Dedifferentiated amniotic fluid mesenchymal stem cell (primary cell): ENCODE results near the gene PSTPIP2.
"Not testable (repeated sequence)": the region's sequence is repeated elsewhere in the genome, so short reads cannot be mapped to it uniquely, and the experiment has no call there.

Experiments
- DNase-seq: peaks from one replicate; pipeline ENCODE4 v3.0.0-alpha.2; 2016; ENCODE audit errors: extremely low spot score

The PSTPIP2 gene

GRCh38 chr18:46071653-46072375 is at the start of gene PSTPIP2:
Gene PSTPIP2, minus strand, starts transcription at chr18:46072260. Its CDS starts 72 bp downstream, at chr18:46072188.
- DNase-seq, result peak; percentile 39

DNA sequence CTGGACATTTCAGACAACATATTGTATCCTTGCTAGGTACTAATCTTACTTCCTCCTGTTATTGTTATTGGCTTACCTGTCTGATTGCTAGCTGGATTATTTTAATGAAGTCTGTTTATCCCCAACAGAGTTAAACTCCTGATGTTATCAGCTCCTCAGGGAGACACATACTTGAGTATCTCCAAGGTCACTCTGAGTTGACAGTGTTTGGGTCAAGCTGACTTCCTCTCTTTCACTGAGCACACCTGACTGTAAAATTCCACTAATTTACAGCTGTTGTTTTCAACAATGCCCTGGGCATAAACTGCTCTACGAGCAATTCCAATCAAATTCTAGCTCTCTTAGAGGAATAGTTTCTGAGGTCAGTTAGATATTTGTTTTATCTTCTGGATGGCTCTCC is 41.7 kb upstream of the PSTPIP2 start:
- no peak for DNase-seq

DNA sequence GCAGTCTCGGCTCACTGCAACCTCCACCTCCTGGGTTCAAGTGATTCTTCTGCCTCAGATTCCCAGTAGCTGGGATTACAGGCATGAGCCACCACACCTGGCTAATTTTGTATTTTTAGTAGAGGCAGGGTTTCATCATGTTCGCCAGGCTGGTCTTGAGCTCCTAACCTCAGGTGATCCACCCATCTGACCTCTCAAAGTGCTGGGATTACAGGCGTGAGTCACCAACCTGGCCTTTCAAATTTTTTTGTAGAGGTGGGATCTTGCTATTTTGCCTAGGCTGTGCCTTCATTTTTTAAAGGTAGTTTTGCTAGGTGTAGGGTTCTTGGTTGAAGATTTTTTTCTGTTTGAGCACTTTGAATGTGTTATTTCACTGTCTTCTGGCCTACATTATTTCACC is 38.3 kb upstream of the PSTPIP2 start:
- no peak for DNase-seq

DNA sequence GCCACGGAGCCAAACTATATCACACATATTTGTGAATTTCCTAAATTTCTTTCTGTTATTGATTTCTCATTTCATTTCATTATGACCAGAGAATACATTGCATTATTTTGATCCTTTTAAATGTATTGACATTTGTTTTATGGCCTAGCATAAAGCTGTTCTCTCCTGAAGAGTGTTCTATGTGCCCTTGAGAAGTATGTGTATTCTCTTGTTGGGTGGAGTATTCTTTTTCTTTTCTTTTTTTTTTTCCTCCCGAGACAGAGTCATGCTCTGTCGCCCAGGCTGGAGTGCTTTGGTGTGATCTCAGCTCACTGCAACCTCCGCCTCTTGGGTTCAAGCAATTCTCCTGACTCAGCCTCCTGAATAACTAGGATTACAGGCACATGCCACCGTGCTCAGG is 37.3 kb upstream of the PSTPIP2 start:
- no peak for DNase-seq

GRCh38 chr18:46104128-46104911 is 32.3 kb upstream of the PSTPIP2 start, which contains the start of gene HAUS1:
Gene HAUS1, plus strand, starts transcription at chr18:46104385. Its CDS starts 27 bp downstream, at chr18:46104412.
- DNase-seq, result peak; percentile 56

DNA sequence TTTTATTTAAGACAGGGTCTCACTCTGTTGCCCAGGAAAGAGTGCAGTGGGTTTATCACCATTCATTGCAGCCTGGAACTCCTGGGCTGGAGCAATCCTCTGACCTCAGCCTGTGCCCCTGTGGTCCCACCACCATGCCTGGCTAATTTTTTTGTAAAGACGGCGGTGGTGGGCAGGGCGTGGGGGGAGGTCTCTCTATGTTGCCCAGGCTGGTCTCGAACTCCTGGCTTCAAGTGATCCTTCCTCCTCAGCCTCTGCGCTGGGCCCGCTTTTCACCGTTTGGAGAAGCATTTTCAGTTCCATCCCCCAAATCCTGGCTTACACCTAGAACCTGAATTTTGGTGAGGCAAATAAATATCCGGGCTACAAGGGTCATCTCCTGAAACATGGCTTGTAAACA is 27.4 kb upstream of the PSTPIP2 start:
- no peak for DNase-seq

- no peak for DNase-seq
These were observed 26.5 kb upstream of the PSTPIP2 start for GRCh38 chr18:46098616-46098933.

- peak; percentile 77 for DNase-seq
These were observed 25.9 kb upstream of the PSTPIP2 start, which contains the start of gene ATP5F1A for GRCh38 chr18:46097801-46098615. Gene ATP5F1A, minus strand, starts transcription at chr18:46098296. Its CDS starts 65 bp downstream, at chr18:46098231.

DNA sequence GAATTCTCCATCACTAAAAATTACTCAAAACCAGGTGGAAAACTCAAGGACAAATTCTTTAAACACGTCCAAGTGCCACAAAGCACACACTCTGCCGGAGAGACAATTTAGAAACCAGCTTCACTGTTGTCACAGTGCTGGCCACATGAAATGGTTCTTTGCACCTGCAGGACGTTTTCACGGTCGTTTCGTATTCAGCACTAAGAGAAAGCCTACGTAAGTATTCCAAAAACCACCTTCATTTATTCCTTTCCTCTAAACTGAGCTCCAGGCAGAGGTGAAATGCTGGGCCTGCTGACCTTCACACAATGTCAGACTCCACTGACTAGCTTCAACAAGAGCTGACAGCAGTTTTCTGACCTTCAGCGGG is 25.4 kb upstream of the PSTPIP2 start:
- no peak for DNase-seq

- no peak for DNase-seq
These were observed 24.7 kb upstream of the PSTPIP2 start for GRCh38 chr18:46096651-46097300.

GRCh38 chr18:46095532-46095931 is 23.5 kb upstream of the PSTPIP2 start:
- DNase-seq, result no peak

- DNase-seq, result not testable (repeated sequence)
These were observed 16.4 kb upstream of the PSTPIP2 start for GRCh38 chr18:46088501-46088900.

DNA sequence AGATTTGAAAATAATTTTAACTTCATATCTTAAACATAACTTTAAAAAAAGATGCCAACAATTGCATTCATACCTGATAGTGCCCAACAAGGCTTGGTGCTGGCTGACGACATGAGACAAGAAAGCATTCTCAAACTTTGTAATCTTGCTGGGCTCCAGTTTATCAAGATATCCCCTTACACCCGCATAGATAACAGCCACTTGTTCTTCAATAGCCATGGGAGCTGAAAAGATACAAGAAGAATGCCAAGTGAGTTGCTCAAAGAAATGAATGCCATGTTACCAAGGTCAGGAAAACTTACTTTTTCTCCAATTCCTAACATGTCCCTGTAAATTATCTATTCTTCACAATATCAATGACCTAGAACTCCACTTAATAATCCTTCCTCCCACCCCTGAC is 12.4 kb upstream of the PSTPIP2 start:
- no peak for DNase-seq

GRCh38 chr18:46080156-46080555 is 8.1 kb upstream of the PSTPIP2 start:
- DNase-seq, result no peak

DNA sequence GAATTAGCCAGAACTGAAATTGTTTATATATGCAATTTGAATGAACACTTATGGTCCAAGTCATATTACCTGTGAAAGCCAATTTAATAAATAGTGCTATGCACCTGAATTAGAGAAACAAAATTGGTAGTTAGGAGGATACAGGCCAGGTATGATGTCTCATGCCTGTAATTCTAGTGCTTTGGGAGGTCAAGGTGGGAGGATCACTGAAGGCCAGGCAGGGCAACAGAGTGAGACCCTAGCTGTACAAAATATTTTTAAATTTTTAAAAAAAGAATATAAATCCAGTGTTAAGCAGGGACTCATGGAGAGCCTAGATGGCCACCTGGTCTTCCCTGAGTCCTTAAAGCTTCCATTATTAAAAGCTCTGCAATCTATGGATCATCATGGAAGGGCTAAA is 7.3 kb upstream of the PSTPIP2 start:
- no peak for DNase-seq

DNA sequence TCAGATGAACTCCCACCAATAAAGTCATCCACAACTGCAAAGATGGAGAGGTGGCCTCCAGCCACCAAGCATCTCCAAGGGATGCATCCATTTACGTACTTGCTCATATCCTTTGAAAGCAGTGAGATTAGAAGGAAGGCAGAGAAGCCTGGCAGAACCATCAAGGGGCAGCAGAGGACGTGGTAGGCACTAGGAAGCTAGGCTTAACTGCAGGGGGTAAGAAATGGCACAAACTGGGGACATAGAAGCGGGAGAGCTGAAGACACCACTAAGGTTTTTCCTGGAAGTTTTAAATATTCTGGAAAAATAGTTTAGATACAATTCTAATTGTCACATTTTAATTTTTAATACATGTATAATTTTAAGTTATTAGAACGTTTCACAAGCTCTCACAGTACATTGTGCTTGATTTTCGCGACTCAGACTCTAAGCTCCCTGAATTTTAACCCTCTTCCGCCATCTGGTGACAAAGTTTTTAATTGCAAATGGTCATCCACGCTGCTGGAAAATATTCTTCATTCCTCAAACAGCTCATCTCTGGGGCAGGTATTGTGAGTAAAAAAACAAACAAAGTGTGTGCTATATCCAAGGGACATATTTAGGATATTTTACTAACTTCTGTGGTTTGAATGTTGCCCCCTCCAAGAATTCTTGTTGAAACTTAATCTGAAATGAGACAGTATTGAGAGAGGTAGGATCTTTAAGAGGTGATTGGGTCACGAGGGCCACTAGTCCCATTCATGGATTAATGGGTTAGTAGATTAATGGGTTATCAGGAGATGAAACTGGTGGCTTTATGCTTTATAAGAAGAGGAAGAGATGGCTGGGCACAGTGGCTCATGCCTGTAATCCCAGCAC is 1.6 kb upstream of the PSTPIP2 start:
- DNase-seq, result peak; percentile 69

DNA sequence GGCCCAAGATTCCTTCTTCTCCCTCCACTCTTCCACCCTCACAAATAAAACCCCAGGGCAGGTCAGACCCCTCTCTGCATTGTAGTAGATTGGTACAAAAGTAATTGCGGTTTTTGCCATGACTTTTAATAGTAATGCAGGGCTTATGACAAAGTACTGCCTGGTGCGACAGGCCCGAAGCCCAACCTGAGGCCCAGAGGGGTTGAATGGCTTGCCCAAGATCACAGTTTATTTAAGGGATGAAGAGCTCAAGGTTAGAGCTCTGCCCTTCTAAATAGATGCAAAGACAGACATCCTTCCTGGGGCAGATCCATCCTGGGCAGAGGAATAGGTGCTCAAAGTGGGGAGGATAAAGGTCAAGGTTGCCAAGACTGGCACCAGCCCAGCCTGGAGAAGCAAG is 899 bp upstream of the PSTPIP2 start:
- DNase-seq, result no peak

DNA sequence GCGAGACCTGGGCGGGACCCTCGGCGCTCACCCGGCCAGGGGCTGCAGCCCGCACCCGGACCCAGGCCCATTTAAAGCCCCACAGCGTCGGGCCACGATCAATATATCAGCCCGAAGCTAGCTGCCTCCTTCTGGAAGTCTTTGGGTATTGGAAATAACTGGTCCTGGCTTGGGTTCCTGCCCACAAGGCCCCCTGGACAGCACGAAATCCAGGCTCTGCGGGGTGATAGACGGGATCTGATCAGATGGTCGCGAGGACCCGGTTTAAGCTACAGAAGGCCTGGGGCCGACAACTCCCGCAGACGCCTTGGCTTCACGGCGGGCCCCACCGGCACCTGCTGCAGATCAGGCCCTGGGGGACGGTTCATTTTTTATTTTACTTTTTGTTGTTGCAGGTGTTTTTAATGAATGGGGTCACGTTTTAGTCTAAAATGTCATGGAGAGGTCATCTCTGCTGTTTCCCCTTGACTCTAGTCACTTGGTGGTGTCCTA is 362 bp upstream of the PSTPIP2 start:
- DNase-seq, result no peak

DNA sequence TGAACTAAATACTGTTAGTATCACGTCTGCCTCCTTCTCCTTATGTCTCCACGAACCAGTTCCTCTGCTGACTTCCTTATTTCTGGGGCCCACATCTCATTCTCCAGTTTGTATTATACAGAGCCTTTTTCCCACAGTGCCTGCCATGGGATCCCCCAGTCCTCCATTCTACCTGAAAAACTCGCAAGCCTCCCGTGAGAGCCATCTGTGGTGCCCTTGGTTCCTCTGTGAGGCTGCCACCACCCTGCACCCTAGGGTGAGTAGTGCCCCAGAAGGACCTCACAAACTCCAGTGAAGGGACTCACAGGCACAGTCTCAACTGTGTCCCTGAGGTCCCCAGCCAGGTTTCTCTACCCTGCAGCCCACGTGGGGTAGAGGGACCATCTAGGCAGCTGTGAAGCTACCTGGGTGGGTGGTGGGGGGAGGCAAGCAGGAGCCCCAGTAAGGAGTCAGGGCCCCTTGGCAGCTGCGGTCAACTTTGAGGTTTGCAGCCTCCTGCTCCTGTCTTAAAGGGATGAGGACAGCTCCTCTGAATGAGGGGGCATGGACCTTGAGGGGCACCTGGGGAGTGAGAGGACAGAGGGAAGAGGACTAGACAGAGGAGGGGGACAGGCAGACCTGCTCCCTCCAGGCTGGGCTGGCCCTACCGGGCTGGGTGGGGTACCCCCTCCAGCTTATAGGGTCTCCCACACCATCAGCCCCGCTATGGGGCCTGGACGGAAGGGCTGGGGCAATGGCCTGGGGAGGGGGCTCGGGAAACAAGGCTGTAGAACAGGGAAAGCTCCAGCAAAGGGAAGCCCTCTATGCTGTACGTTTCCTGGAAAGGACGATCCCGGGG is 1.0 kb downstream of the PSTPIP2 start:
- no peak for DNase-seq

DNA sequence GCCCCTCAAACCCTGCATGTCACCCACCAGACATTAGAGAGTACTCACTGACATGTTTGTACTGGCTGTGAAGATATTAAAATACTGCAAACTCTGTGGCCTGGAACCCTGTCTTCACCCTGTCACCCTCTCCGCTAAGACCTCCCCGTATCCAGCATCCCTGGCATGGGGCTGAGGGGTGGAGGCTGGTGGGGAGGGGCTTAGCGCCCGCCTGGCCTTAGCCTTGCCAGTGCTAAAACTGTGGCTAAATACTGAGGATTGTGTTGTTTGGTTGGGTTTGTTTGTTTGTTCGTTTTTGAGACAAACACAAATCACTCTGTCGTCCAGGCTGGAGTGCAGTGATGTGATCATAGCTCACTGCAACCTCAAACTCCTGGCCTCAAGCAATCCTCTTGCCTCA is 1.8 kb downstream of the PSTPIP2 start:
- no peak for DNase-seq
